Testis (tissue), 2 donors: Measurements from ENCODE around the gene KAT7.

Experiments used
- POLR2A ChIP-seq: fragments of 450-650 bp; IDR thresholded peaks from one replicate; pipeline ENCODE4 v1.6.1; 2017; ENCODE audit warnings: antibody characterized with exemption, mild to moderate bottlenecking, moderate library complexity
- TF ChIP-seq, protein P1 (sequence below), 3 experiments: fragments of 450-650 bp in 2 of 3; fragments of 200-600 bp in 1 of 3; sonication (generic) in 1 of 3; IDR thresholded peaks; one replicate each; pipeline ENCODE4 v1.5.1; 2016 to 2019; ENCODE audit warnings: antibody characterized with exemption in 3 of 3, mild to moderate bottlenecking in 2 of 3, moderate library complexity in 1 of 3

DNA sequence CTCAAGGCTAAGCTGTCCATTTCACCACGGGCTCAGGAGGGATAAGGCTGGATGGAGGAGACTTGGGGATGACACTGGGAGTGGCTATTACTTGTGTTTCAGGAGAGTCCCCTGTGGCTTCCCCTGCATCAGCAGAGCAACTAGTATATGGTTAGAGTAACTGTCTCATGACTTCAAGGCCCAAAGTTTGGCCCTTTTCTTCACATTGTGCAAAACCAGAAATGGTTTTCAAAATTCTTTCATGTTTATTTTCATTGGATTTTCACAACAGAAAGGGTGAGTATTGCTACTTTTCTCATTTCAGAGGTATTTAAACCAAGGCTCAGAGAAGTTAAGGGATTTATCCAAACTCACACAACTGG is 77.5 kb downstream of the KAT7 start:
- TF ChIP-seq, protein P1, sequence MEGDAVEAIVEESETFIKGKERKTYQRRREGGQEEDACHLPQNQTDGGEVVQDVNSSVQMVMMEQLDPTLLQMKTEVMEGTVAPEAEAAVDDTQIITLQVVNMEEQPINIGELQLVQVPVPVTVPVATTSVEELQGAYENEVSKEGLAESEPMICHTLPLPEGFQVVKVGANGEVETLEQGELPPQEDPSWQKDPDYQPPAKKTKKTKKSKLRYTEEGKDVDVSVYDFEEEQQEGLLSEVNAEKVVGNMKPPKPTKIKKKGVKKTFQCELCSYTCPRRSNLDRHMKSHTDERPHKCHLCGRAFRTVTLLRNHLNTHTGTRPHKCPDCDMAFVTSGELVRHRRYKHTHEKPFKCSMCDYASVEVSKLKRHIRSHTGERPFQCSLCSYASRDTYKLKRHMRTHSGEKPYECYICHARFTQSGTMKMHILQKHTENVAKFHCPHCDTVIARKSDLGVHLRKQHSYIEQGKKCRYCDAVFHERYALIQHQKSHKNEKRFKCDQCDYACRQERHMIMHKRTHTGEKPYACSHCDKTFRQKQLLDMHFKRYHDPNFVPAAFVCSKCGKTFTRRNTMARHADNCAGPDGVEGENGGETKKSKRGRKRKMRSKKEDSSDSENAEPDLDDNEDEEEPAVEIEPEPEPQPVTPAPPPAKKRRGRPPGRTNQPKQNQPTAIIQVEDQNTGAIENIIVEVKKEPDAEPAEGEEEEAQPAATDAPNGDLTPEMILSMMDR (IDR thresholded peaks at IDR 0.05): no peak
- TF ChIP-seq POLR2A: no peak
